Glutamatergic neuron (in vitro differentiated cells): ENCODE data around the gene THUMPD2. TPM values are rescaled to one million over a fixed set of nuclear protein-coding genes. Genes with fewer than 3 reads are reported as not detected.
A peak's percentile ranks its signal among the peaks of the same experiment; 100 is the strongest.

Experiments
- DNase-seq: peaks from one replicate; pipeline ENCODE4 v3.0.0; 2022
- H3K27ac Mint-ChIP-seq: one replicate; pipeline ENCODE4 v1.8.0; 2020; ENCODE audit warnings: mild to moderate bottlenecking, mixed read lengths, inconsistent platforms; ENCODE audit not compliant: unreplicated experiment
- H3K27me3 Mint-ChIP-seq: one replicate; pipeline ENCODE4 v1.8.0; 2020; ENCODE audit warnings: mild to moderate bottlenecking, moderate library complexity, mixed read lengths, inconsistent platforms; ENCODE audit not compliant: unreplicated experiment
- H3K36me3 Mint-ChIP-seq: one replicate; pipeline ENCODE4 v1.8.0; 2020; ENCODE audit warnings: mild to moderate bottlenecking, mixed read lengths, inconsistent platforms; ENCODE audit not compliant: unreplicated experiment
- H3K4me1 Mint-ChIP-seq: one replicate; pipeline ENCODE4 v1.8.0; 2020; ENCODE audit warnings: mild to moderate bottlenecking, low read depth, mixed read lengths, inconsistent platforms; ENCODE audit not compliant: unreplicated experiment
- H3K4me3 Mint-ChIP-seq: one replicate; pipeline ENCODE4 v1.8.0; 2020; ENCODE audit warnings: mild to moderate bottlenecking, mixed read lengths, inconsistent platforms; ENCODE audit not compliant: unreplicated experiment
- H3K9me3 Mint-ChIP-seq: one replicate; pipeline ENCODE4 v1.8.0; 2020; ENCODE audit warnings: mild to moderate bottlenecking, moderate library complexity, mixed read lengths, inconsistent platforms; ENCODE audit not compliant: unreplicated experiment
- long read RNA-seq: library from polyadenylated mRNA; unstranded; transcript quantifications from one replicate; pipeline ENCODE4 v2.0.0, GENCODE V29; 2020; ENCODE audit not compliant: unreplicated experiment
- total RNA-seq: library from RNA; stranded (reverse); fragmentation: NEBNext Ultra II Directional; extraction: Animal tissue kit (Norgen Biotek cat#: 25700); gene quantifications from one replicate; pipeline ENCODE4 v1.2.1, GENCODE V29; 2021; ENCODE audit not compliant: unreplicated experiment
- TF ChIP-seq, protein P1 (sequence below): fragments of 200-600 bp; sonication (generic); IDR thresholded peaks from one replicate; pipeline ENCODE4 v1.5.0; 2021; ENCODE audit not compliant: partially characterized antibody, unreplicated experiment

The THUMPD2 gene, protein sequence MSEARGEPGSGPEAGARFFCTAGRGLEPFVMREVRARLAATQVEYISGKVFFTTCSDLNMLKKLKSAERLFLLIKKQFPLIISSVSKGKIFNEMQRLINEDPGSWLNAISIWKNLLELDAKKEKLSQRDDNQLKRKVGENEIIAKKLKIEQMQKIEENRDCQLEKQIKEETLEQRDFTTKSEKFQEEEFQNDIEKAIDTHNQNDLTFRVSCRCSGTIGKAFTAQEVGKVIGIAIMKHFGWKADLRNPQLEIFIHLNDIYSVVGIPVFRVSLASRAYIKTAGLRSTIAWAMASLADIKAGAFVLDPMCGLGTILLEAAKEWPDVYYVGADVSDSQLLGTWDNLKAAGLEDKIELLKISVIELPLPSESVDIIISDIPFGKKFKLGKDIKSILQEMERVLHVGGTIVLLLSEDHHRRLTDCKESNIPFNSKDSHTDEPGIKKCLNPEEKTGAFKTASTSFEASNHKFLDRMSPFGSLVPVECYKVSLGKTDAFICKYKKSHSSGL
- total RNA-seq: 6.0 TPM
- long read RNA-seq, partial matches to known transcripts: 0 of 4 reads
- long read RNA-seq, other reads (novel, unspliced or antisense): 4 of 4 reads

DNA sequence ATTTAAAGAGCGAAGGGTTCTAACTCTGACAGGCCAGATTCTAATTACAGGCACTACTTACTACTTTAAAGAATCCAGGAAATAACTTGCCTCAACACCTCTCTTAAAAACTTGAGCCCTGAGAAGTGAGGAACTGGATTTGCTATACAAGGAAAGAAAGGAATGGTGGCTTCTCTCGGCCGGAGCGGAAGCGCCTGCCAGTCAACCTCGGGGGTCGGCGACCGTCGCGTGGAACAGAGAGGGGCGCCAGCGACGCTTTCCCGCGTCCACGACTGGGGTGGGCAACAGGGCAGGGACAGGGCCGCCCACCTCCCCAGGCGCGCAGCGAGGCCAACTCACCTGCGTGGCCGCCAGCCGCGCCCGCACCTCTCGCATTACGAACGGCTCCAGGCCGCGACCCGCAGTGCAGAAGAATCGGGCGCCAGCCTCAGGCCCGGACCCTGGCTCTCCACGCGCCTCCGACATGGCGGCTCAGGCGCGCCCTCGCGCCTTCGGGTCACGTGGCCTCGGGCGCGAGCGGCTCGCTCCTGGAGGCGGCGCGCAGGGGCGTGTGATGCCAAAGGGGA lies at the start of gene THUMPD2:
Gene THUMPD2, minus strand, starts transcription at position 484 of the 566 bp plus-strand sequence. Its CDS starts 19 bp downstream, at position 465.
- H3K36me3 Mint-ChIP-seq: no peaks in the 10 kb centered on the region
- H3K27ac Mint-ChIP-seq: peak within 1 kb of the TSS; percentile 67
- H3K4me1 Mint-ChIP-seq: peaks cover 9% of the 10 kb centered on the region

DNA sequence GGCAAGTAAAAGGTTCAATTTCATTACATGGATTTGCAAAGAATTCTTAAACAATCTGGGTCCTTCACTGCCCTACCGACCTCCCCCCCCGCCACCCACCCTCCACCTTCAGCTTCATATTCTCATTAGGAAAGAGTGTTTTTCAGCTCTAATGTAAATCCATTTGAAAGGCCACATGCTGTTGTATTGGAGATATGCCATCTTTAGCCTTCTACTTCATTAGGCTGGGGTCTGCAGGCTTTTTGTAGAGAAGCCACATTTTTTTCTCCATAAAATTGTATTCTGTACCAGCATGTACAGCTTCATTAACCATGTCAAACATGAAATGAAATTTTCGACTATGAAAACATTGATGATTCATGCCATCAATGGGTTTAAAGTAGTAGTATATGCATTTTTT lies 42.8 kb upstream of the THUMPD2 start:
- DNase-seq: no peak
- TF ChIP-seq, protein P1, sequence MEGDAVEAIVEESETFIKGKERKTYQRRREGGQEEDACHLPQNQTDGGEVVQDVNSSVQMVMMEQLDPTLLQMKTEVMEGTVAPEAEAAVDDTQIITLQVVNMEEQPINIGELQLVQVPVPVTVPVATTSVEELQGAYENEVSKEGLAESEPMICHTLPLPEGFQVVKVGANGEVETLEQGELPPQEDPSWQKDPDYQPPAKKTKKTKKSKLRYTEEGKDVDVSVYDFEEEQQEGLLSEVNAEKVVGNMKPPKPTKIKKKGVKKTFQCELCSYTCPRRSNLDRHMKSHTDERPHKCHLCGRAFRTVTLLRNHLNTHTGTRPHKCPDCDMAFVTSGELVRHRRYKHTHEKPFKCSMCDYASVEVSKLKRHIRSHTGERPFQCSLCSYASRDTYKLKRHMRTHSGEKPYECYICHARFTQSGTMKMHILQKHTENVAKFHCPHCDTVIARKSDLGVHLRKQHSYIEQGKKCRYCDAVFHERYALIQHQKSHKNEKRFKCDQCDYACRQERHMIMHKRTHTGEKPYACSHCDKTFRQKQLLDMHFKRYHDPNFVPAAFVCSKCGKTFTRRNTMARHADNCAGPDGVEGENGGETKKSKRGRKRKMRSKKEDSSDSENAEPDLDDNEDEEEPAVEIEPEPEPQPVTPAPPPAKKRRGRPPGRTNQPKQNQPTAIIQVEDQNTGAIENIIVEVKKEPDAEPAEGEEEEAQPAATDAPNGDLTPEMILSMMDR: no peak
- no peak overlapping the region for H3K27ac Mint-ChIP-seq
- H3K4me3 Mint-ChIP-seq: no peak overlapping the region
- H3K4me1 Mint-ChIP-seq: no peaks in the 10 kb centered on the region
- H3K27me3 Mint-ChIP-seq: peaks cover 2% of the 10 kb centered on the region
- no peaks in the 10 kb centered on the region for H3K36me3 Mint-ChIP-seq
- no peaks in the 10 kb centered on the region for H3K9me3 Mint-ChIP-seq

More for the DNA sequence above, at the start of gene THUMPD2:
- DNase-seq: peak; percentile 77
- TF ChIP-seq, protein P1: no peak
- peak within 1 kb of the TSS; percentile 95 for H3K4me3 Mint-ChIP-seq
- peaks cover 2% of the 10 kb centered on the region for H3K27me3 Mint-ChIP-seq
- peaks cover 8% of the 10 kb centered on the region for H3K9me3 Mint-ChIP-seq

DNA sequence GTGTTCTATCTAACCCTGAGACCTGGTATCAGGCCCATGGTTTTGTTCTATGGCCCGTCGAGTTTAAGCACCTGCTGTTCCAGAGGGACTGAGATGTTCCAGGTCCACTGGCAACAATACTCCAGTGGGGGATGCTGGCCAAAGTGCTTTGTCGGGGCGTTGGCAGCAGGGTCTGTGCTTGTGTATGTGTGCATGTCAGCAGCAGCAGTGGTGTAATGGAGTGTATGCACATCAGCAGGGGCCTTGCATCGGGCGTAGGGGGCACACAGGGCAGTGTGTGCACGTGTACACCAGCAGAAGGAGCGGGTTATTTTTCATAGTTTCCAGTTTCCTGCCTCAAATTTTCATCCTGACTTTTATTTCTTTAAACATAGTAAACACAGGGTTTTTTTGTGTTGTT lies 37.8 kb upstream of the THUMPD2 start:
- Mint-ChIP-seq H3K27ac (no peak overlapping the region), H3K4me3 (no peak overlapping the region), H3K27me3 (peaks cover 6% of the 10 kb centered on the region), H3K9me3 (no peaks in the 10 kb centered on the region), H3K36me3 (peaks cover 9% of the 10 kb centered on the region), H3K4me1 (no peaks in the 10 kb centered on the region)
- TF ChIP-seq, protein P1: no peak
- DNase-seq: no peak

DNA sequence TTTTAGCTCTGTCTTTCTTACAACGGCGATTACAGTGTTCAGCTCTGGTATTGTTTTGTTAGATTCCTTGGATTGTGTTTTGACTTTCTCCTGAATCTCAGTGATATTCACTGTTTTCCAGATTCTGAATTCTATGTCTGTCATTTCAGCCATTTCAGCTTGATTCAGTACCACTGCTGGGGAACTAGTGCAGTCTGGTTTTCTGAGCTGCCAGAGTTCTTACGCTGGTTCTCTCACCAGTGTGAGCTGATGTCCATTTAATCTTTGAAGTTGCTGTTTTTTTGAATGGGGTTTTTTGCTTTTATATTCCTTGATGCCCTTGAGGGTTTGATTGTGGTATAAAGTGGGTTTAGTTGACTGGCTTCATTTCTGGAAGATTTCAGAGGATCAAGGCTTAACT lies 37.4 kb upstream of the THUMPD2 start:
- H3K4me1 Mint-ChIP-seq: no peaks in the 10 kb centered on the region
- TF ChIP-seq, protein P1: no peak
- no peaks in the 10 kb centered on the region for H3K9me3 Mint-ChIP-seq
- H3K27ac Mint-ChIP-seq: no peak overlapping the region
- H3K36me3 Mint-ChIP-seq: peaks cover 9% of the 10 kb centered on the region
- H3K4me3 Mint-ChIP-seq: no peak overlapping the region
- peaks cover 6% of the 10 kb centered on the region for H3K27me3 Mint-ChIP-seq
- DNase-seq: no peak
